Smooth muscle cell (in vitro differentiated cells): ENCODE data around the gene RSRC2. TPM values are rescaled to one million over a fixed set of nuclear protein-coding genes. Genes with fewer than 3 reads are reported as not detected.
"Not testable (repeated sequence)": the region's sequence is repeated elsewhere in the genome, so short reads cannot be mapped to it uniquely, and the experiment has no call there.

Source experiments
- DNase-seq: peaks from one replicate; lab custom pipeline; 2025; ENCODE audit not compliant: unreplicated experiment; lab: John Stamatoyannopoulos, UW
- H2AFZ ChIP-seq: fragments of 200-600 bp; sonication (generic); 2 replicates; pipeline ENCODE4 v1.6.0; 2016; ENCODE audit warnings: antibody characterized with exemption, low read depth, mild to moderate bottlenecking
- H3F3A ChIP-seq: fragments of 200-600 bp; sonication (generic); 2 replicates; pipeline ENCODE4 v1.6.0; 2017; ENCODE audit warnings: antibody characterized with exemption, low read depth
- H3K27ac ChIP-seq: fragments of 200-600 bp; sonication (generic); 2 replicates; pipeline ENCODE4 v1.5.1; 2016; ENCODE audit warnings: low read depth, mild to moderate bottlenecking
- H3K27me3 ChIP-seq: fragments of 200-600 bp; sonication (generic); 2 replicates; pipeline ENCODE4 v1.6.1; 2016; ENCODE audit warnings: low read depth, mild to moderate bottlenecking
- H3K36me3 ChIP-seq: fragments of 200-600 bp; sonication (generic); 2 replicates; pipeline ENCODE4 v1.5.1; 2016; ENCODE audit warnings: low read depth
- H3K4me1 ChIP-seq: fragments of 200-600 bp; sonication (generic); 2 replicates; pipeline ENCODE4 v1.5.1; 2016; ENCODE audit warnings: low read depth
- H3K4me2 ChIP-seq: fragments of 200-600 bp; sonication (generic); 2 replicates; pipeline ENCODE4 v1.6.0; 2016; ENCODE audit warnings: mild to moderate bottlenecking
- H3K4me3 ChIP-seq: fragments of 200-600 bp; sonication (generic); 2 replicates; pipeline ENCODE4 v1.5.1; 2016; ENCODE audit warnings: mild to moderate bottlenecking
- H3K79me2 ChIP-seq: fragments of 200-600 bp; sonication (generic); 2 replicates; pipeline ENCODE4 v1.6.0; 2016; ENCODE audit warnings: low read depth, mild to moderate bottlenecking
- H3K9ac ChIP-seq: fragments of 200-600 bp; sonication (generic); 2 replicates; pipeline ENCODE4 v1.6.0; 2016; ENCODE audit warnings: low read depth
- H3K9me3 ChIP-seq: fragments of 200-600 bp; sonication (generic); replicated peaks from 2 replicates; pipeline ENCODE4 v1.5.1; 2016; ENCODE audit warnings: low read depth
- H4K20me1 ChIP-seq: fragments of 200-600 bp; sonication (generic); 2 replicates; pipeline ENCODE4 v1.6.0; 2016; ENCODE audit warnings: low read depth
- CTCF ChIP-seq: fragments of 200-600 bp; sonication (generic); IDR thresholded peaks from 2 replicates; pipeline ENCODE4 v1.5.1; 2017; ENCODE audit warnings: borderline replicate concordance, mild to moderate bottlenecking, antibody characterized with exemption; ENCODE audit not compliant: insufficient read depth, poor library complexity, severe bottlenecking
- WGBS: methylation state at CpG from one replicate; pipeline ENCODE4 v1.1.7; 2016; ENCODE audit warnings: low lambda C conversion rate; 5-methylcytosine and 5-hydroxymethylcytosine counted together
- polyA plus RNA-seq: library from polyadenylated mRNA; unstranded; fragments of >200 nt; fragmentation: Nextera tagmentation; extraction: Ambion mirVana; gene quantifications from 2 replicates; pipeline ENCODE4 v1.2.1, GENCODE V29; 2016
- total RNA-seq: library from RNA; depleted of rRNA; stranded (reverse); fragments of >200 nt; gene quantifications from 2 replicates; pipeline ENCODE4 v1.2.3, GENCODE V29; 2014

The RSRC2 gene
- total and polyA plus RNA-seq, 2 experiments from 2014 or later = 60.9 to 108 TPM

GRCh38 chr12:122467983-122468382 lies 58.8 kb downstream of the RSRC2 start:
- Histone ChIP-seq H3K27me3 (no peaks in the 10 kb centered on the region), H3K27ac (peak overlapping the region; percentile 95), H3K9ac (peak overlapping the region; percentile 57), H3K9me3 (no peaks in the 10 kb centered on the region), H3K36me3 (no peaks in the 10 kb centered on the region), H3K4me3 (no peak overlapping the region), H4K20me1 (no peaks in the 10 kb centered on the region), H3K4me2 (no peak overlapping the region), H2AFZ (no peak overlapping the region), H3K4me1 (no peaks in the 10 kb centered on the region), H3F3A (no peaks in the 10 kb centered on the region), H3K79me2 (no peaks in the 10 kb centered on the region)
- 73% methylated on average over 4 of the region's 4 CpGs for WGBS
- no peak for DNase-seq
- no peak for TF ChIP-seq CTCF

- not testable (repeated sequence) for H3K4me2 ChIP-seq, H3K9me3 ChIP-seq, H3K27me3 ChIP-seq, H3F3A ChIP-seq, DNase-seq, H3K79me2 ChIP-seq, H4K20me1 ChIP-seq, H3K4me3 ChIP-seq, H2AFZ ChIP-seq, H3K36me3 ChIP-seq, H3K4me1 ChIP-seq
- Histone ChIP-seq H3K9ac (peak overlapping the region; percentile 75), H3K27ac (peak overlapping the region; percentile 89)
- 83% methylated on average over 17 of the region's 17 CpGs for WGBS
Observed at GRCh38 chr12:122464317-122465042, 62.3 kb downstream of the RSRC2 start.

GRCh38 chr12:122460641-122461040 lies 66.1 kb downstream of the RSRC2 start:
- H3K4me3 ChIP-seq = no peak overlapping the region
- no peak for DNase-seq
- H3K9me3 ChIP-seq = no peaks in the 10 kb centered on the region
- TF ChIP-seq CTCF = no peak
- WGBS = 88% methylated on average over 2 of the region's 2 CpGs
- H3K27me3 ChIP-seq = no peaks in the 10 kb centered on the region
- no peaks in the 10 kb centered on the region for H4K20me1 ChIP-seq
- no peak overlapping the region for H3K9ac ChIP-seq
- peak overlapping the region; percentile 12 for H2AFZ ChIP-seq
- H3K36me3 ChIP-seq = no peaks in the 10 kb centered on the region
- no peak overlapping the region for H3K27ac ChIP-seq
- H3F3A ChIP-seq = no peaks in the 10 kb centered on the region
- no peak overlapping the region for H3K4me2 ChIP-seq
- H3K79me2 ChIP-seq = no peaks in the 10 kb centered on the region
- H3K4me1 ChIP-seq = no peaks in the 10 kb centered on the region

GRCh38 chr12:122460061-122460460 lies 66.7 kb downstream of the RSRC2 start:
- no peak for TF ChIP-seq CTCF
- no peak for DNase-seq
- H3K4me3 ChIP-seq = no peak overlapping the region
- H2AFZ ChIP-seq = no peak overlapping the region
- no peaks in the 10 kb centered on the region for H3K27me3 ChIP-seq
- 96% methylated on average over 7 of the region's 7 CpGs for WGBS
- no peak overlapping the region for H3K4me2 ChIP-seq
- H3K9ac ChIP-seq = no peak overlapping the region
- no peaks in the 10 kb centered on the region for H3K9me3 ChIP-seq
- H3K27ac ChIP-seq = no peak overlapping the region
- no peaks in the 10 kb centered on the region for H3K79me2 ChIP-seq
- H4K20me1 ChIP-seq = no peaks in the 10 kb centered on the region
- no peaks in the 10 kb centered on the region for H3F3A ChIP-seq
- H3K4me1 ChIP-seq = no peaks in the 10 kb centered on the region
- H3K36me3 ChIP-seq = no peaks in the 10 kb centered on the region
